Measurements from ENCODE around the gene NTSR1.

Gene NTSR1

GRCh38 chr20:62709537-62709905 lies 885 bp downstream of the NTSR1 start:
- no peak for DNase-seq (ENCODE audit: low spot score)

- no peak for DNase-seq (ENCODE audit: low spot score)
Observed at GRCh38 chr20:62710221-62710885, 1.7 kb downstream of the NTSR1 start.

GRCh38 chr20:62710886-62711702 lies 2.5 kb downstream of the NTSR1 start:
- no peak for DNase-seq (ENCODE audit: low spot score)

DNA sequence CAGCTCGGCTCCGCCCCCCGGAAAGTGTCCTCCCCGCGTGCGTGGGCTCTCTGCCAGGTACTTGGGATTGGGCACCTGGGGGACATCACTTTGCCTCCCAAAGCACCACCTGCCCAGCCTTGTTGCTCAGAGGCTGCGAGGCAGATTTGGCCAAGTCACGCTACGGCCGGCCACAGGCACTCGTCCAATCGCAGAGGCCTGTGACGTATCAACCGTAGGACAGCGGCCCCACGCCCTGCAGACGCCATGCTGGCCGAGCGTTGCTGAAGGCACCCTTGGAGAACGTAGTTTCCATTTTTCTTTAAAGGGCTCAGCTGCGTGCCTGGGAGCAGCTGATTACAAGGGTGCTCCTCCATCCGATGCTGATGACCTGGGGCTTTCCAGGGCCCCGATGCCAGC lies 3.1 kb downstream of the NTSR1 start:
- no peak for DNase-seq (ENCODE audit: low spot score)

GRCh38 chr20:62712606-62713005 lies 4.0 kb downstream of the NTSR1 start:
- no peak for DNase-seq (ENCODE audit: low spot score)

- no peak for DNase-seq (ENCODE audit: low spot score)
Observed at GRCh38 chr20:62714006-62714405, 5.4 kb downstream of the NTSR1 start.

- DNase-seq (ENCODE audit: low spot score) = no peak
Observed at GRCh38 chr20:62714799-62715198, 6.2 kb downstream of the NTSR1 start.

DNA sequence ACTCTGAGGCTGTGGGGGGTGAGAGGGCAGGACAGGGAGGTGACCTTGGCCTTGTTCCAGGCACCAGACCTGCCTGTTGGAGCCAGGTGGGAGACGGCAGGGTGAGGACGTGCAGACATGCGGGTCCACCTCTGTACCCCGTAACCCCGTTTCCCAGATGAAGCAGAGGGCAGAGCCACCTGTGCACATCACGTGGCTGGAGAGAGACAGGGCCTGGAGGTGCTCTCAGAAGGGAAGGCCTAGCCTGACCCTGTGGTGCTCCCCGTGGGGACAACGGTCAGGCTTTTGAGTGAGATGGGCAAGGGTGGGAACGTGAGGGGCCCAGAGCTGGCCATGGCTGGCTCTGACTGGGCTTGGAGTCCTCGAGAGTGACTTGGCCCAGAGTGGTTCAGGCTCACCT lies 6.6 kb downstream of the NTSR1 start:
- DNase-seq (ENCODE audit: low spot score) = no peak

DNA sequence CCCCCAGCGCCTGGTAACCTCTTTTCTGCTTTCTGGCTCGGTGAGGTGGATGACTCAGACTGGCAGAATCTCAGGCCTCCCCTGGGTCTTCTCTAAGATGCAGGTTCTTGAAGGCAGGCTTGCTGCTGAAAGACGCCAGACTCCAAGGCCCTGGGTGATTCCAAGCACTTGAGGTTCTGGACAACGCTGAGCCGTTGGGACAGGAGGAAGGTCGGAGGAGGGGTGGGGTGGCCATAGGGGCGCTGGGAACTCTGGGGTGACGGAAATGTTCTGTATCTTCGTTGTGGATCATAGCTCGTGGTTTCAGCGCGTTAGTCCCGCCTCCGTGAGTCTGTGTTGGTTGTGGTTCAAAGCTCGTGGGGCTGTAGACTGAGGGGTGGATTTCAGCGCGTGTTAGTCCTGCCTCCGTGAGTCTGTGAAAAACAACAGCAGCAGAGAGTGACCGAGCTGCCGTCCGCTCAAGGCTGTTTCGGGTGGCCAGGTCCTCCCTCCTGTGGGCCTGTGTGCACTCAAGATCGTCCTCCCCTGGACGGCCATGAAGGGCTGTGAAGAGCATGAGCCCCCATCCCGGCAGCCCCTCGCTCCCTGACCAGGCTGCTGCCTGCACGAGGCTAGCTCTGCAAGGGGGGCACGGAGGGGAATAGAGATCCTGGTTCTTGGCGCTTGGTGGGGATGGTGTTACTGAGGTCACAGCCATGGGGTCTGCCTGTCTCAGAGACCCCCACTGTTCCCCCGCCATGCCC lies 7.7 kb downstream of the NTSR1 start:
- peak; percentile 34 for DNase-seq (ENCODE audit: low spot score)

- no peak for DNase-seq (ENCODE audit: low spot score)
Observed at GRCh38 chr20:62716941-62717310, 8.3 kb downstream of the NTSR1 start.

GRCh38 chr20:62717933-62718332 lies 9.3 kb downstream of the NTSR1 start:
- DNase-seq (ENCODE audit: low spot score) = no peak

DNA sequence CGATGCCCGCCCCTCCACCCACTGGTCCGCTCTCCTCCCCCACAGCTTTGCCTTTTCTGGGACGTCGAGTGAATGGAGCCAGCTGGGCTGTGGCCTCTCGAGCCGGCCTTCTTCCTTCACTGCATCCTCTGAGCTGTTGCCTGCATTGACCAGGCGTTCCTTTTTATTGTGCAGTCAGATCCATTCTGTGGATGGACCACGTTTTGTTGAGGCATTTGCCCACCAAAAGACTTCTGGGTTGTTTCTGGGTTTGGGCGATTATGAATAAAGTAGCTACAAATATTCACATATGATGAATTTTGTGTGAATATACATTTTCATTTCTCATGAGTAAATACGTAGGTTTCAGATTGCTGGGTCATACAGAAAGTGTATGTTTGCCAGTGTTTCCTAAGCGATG lies 9.9 kb downstream of the NTSR1 start:
- no peak for DNase-seq (ENCODE audit: low spot score)

DNA sequence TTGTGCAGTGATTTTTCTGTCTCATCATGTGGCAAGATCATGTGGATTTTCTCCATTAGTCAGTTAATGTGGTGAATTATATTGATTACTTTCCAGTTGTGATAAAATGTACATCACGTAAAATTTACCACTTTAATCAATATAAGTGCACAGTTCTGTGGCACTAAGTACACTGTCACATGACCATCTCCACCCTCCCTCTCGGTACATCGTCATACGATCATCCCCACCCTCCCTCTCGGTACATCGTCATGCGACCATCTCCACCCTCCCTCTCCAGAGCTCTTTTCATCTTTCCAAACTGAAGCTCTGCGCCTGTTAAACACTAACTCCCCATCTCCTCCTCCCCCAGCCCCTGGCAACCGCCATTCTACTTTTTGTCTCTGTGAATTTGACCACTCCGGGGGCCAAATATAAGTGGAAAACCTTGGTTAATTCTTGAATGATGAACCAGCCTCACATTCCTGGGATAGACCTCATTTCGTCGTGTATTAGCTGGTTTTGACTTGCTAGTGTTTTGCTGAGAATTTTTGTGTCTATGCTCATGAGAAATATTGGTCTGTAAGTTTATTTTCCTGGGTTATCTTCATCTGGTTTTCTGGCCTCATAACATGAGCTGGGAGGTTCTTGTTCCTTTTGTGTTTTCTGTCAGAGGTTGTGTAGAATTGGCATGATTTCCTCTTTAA lies 10.8 kb downstream of the NTSR1 start:
- DNase-seq (ENCODE audit: low spot score) = no peak

- no peak for DNase-seq (ENCODE audit: low spot score)
Observed at GRCh38 chr20:62721511-62722370, 13.1 kb downstream of the NTSR1 start.

DNA sequence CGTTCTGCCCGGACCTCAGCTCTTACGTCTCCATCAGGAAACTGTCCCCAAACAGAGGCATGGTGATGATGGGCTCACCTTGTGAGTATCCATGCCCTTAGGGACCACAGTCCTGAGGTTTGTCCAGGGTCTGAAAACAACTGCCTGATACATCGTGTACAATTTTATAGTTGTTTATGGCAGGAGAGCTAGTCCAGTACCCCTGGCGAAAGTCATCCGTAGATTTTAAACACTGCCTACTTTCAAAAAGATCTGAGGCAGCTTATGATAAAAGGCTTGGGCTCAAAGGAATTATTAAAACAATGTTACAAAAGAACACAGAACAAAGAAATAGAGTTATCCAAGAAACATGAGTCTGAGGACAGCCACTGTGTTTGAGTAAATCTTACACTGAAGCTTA lies 14.0 kb downstream of the NTSR1 start:
- no peak for DNase-seq (ENCODE audit: low spot score)

DNA sequence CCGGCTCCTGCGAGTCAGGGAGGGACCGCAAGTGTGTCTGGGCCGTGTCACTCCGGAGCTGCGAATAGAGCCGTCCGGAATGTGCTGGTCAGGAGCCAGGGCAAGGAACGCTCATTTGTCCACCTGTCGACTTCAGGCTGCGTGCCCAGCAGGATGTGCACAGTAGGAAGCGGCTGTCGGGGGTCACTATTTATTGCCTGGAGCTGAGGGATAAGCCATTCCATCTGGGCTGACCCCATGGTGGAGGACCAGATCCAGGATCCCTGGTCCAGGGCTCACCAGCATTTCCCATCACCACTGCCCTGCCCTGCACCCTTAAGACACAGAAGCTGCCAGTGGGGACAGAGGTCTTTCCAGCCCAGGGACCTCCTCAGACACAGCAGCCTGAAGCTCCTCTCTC lies 14.7 kb downstream of the NTSR1 start:
- no peak for DNase-seq (ENCODE audit: low spot score)

GRCh38 chr20:62723768-62724450 lies 15.3 kb downstream of the NTSR1 start:
- DNase-seq (ENCODE audit: low spot score) = no peak

GRCh38 chr20:62724692-62725595 lies 16.3 kb downstream of the NTSR1 start:
- DNase-seq (ENCODE audit: low spot score) = no peak

GRCh38 chr20:62725596-62726268 lies 17.1 kb downstream of the NTSR1 start:
- DNase-seq (ENCODE audit: low spot score) = no peak
